HG03565 (cell line): ENCODE data around the gene PSMA5.
"Not testable (repeated sequence)": the region's sequence is repeated elsewhere in the genome, so short reads cannot be mapped to it uniquely, and the experiment has no call there.

Experiments
- ATAC-seq: cut with Tn5 transposase; IDR thresholded peaks from one replicate; pipeline ENCODE4 v1.9.1; 2021; ENCODE audit warnings: mild to moderate bottlenecking, moderate library complexity; ENCODE audit not compliant: unreplicated experiment

The PSMA5 gene

DNA sequence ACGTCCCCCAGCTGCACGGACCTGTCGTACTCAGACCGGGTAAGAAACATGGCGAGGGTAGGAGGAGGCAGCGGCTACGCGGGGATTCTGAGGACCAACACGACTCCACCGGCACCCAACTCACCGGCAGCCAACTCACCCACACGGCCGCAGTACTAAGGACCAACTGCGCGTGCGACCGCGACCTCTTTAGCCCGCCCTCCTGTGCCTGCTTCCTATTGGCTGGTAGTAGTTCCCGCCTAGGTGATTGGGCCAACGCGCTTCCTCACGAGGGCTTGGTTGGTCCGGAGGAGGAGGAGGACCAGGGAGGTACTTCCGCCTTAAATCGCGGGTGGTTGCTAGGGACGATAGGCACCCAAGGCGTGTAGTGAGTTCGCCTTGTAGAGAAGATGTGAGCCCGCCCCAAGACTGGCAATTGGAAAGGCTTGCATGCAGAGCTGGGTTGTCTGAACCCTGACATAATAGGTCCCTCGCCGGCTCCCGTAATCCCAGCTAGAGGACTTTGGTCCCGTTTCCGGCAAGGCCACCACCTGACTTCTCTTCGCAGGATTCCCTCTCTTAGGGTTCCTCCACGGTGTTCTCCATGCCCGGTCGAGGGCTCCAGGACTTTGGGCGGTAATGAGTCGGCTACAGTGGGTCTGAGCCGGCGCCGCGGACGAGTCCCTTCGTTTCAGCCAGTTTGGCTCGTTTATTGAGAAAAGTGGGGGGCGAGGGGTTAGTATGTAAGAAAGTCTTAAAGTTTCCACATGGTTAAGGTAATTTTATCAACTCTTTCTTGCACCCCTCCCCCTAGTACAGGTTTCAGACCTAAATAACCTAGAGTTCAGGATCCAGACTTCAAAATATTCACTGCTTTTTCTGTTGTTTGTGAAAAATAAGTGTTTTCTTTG lies at the start of gene PSMA5:
Gene PSMA5, minus strand, starts transcription at position 168 of the 890 bp plus-strand sequence. Its CDS starts 118 bp downstream, at position 50.
- peak; percentile 95 for ATAC-seq

DNA sequence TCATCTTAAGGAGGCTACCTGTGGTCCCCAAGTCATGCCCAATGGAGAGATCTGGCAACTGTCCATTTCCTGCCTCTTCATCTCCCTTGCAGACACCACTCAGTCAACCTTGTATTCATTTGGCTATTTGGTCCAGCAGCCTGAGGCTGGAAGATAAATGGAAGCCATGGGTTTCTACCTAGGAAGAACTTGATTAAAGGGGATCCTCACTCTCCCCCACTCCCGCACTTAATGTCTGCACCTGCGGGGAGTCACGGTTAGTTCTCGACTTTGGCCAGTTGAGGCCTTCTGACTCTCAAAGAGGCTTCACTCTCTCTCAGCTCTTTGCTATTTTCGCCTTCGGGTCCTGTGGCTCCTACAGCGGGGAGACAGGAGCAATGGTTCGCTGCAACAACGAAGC lies 49.0 kb upstream of the PSMA5 start:
- ATAC-seq = no peak

DNA sequence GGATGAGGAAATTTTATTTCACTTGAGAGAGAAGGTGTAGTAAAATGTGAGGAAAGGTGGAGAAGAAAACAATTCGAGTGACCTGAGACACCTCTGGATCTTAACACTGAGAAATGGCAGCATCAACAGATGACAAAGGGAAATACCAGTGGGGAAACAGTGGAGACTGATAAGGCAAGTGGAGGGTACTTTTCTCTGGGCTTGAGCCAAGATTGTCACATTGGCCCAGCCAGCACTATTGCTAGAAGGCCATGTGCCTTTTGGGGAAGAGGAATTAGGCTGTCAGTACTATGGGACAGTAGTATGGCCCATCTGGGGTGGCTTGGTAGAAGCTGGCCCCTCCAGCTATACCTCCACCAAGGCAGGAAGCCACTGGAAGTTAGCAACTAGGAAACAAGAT lies 48.4 kb upstream of the PSMA5 start:
- ATAC-seq = no peak

DNA sequence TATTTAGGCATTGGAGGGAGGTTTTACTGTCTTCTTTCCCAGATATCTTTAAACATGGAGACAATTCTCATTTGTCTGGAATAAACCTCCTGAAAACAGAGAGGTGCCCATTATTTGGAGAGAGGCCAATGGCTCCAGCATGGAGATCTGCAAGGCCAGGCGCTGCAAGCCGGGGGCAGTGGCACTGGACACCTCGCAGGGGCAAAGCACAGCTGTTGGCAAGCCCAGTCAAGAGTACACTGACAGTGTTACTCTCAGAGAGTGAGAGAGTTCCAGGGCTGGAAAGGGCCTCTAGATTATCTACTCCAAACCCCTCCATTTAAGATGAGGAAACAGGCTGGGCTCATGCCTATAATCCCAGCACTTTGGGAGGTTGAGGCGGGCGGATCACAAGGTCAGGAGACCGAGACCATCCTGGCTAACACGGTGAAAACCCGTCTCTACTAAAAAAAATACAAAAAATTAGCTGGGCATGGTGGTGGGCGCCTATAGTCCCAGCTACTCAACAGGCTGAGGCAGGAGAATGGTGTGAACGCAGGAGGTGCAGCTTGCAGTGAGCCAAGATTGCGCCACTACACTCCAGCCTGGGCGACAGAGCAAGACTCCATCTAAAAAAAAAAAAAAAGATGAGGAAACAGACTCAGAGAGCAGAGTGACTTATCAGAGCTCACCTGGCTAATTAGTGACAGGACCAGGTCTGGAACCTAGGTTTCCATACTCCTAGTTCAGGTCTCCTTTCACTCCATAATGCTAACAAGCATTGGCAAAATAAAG lies 47.2 kb upstream of the PSMA5 start:
- ATAC-seq = not testable (repeated sequence)

DNA sequence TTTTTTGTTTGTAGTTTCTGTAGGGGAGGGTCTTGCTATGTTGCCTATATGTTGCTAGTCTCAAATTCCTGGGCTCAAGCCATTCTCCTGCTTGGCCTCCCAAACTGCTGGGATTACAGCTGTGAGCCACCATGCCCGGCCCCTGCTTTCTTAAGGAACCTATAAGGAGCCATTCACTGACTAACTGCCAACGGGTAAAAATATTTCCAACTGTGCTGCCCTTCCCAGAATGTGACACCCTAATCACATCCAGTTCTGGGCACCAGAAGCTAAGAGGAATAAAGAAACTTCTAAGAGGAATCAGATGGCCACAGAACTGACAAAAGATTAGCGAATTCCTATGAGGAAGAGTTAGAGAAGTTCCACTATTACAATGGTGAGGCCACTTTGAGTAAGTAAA lies 46.5 kb upstream of the PSMA5 start:
- ATAC-seq = no peak

DNA sequence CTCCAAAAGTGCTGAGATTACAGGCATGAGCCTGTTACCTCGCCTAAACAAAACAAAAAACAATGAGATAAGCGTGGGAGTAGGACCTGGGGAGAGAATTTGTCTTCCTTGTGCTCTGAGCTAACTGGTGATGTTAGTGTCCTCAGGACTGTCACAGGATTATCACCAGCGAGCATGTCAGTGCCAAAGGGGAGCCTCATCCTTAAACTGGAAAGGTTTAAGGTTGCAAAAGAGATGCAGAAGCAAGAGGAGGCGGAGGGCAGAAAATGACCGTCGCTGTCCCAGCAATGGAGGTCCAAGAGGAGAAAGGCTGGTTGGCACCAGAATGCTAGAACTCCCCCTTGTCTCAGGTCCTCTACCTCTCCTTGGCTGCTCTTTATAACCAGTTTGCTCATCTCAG lies 44.0 kb upstream of the PSMA5 start:
- ATAC-seq = no peak

DNA sequence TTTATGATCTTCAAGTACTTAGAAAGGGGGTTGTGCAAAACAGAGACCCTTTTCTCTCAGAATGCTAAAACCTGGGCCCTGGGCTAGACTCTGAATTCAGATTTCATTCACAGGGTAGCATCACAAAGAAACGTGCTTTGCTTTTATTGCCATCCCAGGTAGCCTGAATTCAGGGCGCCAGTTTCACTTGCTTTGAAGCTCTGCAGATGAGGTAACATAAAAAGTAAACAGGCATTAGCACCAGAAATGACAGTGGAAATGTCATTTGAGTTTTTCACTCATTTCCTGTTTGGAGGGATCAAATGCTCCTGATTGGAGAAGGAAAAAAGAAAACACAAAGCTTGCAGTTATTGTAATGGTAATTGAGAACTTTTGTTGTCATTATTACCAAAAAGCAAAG lies 42.7 kb upstream of the PSMA5 start:
- ATAC-seq = no peak

DNA sequence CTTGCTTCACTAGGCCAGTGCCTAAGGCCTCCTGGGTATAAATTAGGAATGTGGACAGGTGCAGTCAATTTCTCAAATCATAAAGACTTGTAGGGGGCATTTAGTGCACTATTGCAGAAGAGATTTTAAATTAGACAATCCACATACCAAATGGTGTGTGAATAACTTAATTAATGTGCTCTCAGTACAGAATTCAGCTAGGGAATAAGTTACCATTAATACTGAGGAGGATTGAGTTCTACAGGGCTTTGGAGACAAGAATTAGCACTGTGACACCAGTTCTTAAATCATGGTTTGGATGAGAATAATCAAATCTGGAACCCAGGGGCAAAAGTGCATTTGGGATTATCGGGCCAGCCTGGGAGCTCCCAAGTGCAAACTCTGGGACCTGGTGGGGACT lies 41.8 kb upstream of the PSMA5 start:
- no peak for ATAC-seq

DNA sequence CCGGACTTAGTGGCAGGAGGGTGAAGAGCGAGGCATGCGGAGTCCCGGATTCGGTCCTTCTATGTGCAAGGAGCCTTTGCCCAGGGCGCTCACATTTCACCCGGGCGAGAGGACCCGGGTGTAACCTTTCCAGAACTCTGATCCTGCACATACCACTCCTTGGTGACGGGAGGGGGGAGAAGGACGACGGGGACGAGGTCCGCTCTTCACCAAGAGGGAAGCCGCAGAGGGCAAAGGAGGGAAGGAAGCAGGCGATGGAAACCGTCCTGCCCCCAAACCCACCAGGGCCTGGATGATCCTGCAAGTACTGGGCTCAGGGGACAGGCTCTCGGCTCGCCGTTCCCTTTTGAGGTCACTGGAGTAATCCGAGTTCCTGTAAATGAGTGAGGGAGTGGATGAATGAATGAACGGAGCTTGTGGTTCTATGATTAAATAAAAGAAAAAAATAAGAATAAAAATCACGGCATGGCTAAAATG lies 41.1 kb upstream of the PSMA5 start:
- no peak for ATAC-seq

DNA sequence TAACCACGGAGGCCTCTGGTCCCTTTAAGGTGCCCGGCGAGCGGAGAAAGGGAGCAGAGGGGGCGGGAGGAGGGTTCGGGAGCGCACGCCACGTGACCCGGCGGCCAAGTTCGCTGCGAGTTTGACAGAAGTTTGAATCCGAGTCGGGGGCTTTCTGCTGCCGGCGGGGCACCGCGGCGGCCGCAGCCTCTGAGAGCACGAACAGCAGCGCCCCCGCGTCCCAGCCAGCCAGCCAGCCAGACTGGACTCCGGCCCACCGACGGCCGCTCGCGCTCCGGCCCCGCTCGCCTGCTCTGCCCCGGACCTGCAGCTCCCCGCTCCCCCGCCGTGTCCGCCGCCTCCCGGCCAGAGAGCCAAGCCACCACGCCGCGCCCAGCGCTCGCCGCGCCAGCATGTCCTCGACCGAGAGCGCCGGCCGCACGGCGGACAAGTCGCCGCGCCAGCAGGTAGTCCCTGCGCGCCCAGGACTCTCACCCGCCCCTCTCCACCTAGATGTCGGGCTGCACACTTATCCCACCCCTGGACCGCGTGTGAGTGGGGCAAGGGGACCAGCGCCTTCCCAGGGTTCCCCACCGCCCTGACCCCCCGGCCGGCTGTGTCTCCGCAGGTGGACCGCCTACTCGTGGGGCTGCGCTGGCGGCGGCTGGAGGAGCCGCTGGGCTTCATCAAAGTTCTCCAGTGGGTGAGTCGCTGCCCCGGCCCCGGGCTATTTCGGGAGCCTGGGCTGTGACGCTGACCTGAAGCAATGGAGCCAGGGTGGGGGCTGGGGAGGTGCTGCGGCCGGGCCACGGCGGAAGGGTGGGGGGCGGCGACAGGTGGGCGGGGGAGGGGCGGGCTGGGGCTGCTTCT lies 40.4 kb upstream of the PSMA5 start, which contains the start of gene SYPL2:
Gene SYPL2, plus strand, starts transcription at position 95 of the 849 bp plus-strand sequence. Its CDS starts 298 bp downstream, at position 393.
- ATAC-seq = no peak

DNA sequence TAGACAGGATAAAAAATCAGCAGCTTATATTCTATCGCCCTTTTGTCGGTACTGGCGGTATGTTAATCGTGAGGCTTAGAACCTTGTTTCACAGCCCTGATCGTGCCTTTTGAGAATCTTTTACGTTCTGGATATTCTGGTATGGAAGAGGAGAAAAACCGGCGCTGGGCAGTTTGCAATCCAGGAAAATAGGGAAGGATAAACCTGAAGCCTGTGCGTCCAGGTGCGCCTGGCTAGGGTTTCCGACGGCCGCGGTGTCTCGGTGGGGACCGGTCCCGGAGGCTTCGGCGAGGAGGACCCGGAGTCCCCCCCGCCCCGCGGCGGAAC lies 39.8 kb upstream of the PSMA5 start:
- no peak for ATAC-seq

DNA sequence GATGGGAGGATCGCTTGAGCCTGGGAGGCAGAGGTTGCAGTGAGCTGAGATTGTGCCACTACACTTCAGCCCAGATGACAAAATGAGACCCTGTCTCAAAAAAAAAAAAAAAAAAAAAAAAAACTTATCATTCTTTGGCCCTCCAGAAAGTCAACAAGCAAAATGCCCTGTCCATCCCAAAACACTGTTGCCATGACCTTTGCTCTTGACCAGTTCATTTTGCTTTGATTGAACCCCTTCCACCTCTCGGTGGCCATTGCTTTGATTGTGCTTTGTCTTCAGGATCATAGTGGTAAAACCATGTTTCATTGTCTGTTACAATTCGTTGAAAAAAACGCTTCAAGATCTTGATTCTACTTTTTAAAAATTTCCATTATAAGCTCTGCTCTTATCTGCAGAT lies 31.6 kb upstream of the PSMA5 start:
- no peak for ATAC-seq

DNA sequence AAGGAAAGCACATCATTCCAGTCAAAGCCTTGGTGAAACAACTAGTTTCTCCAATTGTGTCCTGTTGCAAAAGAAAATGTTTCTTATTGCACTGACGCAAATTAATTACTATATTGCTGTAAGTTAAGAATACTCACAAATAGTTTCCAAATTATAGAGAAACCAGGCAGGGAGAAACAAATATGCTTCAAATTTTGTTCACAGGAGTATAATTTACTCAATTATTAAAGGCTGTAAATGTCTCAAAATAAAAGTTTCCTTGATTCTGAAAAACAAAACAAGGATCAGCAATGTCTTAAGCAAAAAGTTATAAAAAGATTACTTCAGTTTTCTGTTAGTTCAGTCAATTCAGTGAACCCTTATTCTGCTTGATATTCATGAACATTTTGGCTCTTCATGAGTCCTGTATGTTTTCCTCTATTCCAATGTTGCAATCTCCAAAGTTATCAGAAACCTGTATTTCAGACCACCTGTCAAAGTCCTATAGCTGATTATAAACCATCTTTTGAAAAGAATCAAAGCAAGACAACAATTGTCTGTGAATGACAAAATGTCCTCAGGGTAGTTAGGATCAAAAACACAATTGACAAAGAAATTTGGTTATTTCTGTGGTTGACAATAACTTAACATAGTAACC lies 28.4 kb upstream of the PSMA5 start:
- no peak for ATAC-seq

DNA sequence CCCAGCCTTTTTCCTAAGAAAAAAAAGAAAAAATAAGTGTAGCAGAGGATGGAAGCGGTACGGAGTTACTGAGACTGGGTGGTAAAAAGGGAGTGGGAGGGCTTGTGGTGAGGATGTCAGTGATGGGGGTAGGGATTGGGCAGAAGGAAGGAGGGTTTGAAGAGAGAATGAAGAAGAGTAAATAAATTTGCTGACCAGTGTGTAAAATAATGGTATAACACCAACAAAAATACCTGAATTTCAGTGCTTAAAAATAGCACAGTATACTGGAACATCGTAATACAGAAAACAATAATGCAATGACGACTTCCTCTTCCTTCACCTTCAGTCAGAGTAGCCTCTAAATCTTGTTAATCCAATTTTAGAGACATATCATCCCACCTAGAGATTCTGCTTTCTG lies 21.3 kb upstream of the PSMA5 start:
- no peak for ATAC-seq

DNA sequence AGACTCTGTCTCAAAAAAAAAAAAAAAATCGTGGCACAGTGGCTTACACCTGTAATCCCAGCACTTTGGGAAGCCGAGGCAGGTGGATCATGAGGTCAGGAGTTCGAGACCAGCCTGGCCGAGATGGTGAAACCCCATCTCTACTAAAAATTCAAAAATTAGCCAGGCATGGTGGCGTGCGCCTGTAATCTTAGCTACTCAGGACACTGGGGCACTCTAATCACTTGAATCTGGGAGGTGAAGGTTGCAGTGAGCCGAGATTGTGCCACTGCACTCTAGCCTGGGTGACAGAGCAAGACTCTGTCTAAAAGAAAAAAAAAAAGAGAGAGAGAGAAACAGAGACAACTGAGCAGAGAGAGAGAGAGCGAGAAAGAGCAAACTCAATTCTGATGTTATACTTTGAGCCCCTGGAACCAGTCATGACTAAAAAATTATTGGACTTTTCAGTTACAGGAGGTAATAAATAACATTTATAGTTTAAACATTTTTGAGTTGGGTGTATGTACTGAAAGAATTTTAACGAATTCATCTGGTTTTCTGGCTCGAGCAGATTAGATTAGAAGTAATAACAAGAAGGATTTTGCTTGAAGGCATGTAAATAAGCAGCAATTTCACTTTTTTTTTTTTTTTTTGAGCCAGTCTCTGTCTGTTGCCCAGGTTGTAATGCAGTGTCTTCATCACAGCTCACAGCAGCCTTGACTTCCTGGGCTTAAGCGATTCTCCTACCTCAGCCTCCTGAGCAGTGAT lies 19.9 kb upstream of the PSMA5 start:
- ATAC-seq = not testable (repeated sequence)

DNA sequence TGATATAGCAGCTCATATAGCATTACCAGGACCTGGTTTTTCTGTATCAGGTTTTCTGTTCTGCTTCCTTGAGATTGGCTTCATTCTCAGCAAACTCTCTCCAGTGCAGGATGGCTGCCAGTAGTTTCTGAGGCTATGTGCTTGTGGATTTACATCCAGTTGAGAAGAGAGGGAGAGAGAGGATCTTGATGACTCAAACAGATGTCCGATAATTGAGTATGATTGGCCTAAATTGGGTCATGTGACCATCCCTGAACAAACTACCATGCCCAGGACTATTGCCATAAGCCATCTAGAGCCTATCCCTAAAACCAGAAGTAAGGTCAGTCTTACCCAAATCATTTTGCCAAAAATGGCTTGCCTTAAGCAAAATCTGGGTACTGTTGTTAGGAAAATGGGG lies 18.1 kb upstream of the PSMA5 start:
- no peak for ATAC-seq

DNA sequence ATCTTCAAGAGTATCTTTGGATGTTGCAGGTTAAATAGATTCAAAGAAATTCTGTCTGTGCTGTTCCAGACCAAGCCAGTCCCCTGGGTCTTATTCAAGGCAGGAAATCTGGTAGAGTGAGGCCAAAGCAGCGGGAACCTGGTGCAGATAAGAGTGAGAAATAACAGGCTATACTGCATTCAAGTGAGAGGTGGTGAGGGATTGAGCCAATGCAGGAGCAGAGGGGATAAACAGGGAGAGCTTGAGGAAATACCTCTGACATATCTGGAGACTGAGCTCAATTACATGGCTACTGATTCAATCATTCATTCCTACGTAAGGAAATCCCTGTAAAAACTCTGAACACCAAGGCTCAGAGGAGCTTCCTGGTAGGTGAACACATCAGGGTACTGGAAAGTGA lies 17.2 kb upstream of the PSMA5 start:
- no peak for ATAC-seq

DNA sequence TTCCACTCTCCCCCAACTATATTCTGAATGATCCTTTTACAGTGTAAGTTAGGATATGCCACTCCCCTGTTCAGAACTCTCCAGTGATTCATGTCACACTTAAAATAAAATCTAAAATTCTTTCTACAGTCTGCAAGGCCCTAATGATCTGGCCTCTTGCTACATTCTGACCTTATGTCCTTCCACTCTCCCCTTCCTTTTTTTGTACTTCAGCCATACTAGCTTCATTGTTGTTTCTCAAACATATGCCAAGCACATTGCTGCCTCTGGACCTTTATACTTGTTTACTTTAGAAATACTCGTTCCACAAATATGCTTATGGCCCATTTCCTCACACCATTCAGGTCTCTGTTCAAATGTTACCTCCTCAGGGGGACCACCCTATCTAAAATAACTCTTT lies 14.8 kb upstream of the PSMA5 start:
- no peak for ATAC-seq

DNA sequence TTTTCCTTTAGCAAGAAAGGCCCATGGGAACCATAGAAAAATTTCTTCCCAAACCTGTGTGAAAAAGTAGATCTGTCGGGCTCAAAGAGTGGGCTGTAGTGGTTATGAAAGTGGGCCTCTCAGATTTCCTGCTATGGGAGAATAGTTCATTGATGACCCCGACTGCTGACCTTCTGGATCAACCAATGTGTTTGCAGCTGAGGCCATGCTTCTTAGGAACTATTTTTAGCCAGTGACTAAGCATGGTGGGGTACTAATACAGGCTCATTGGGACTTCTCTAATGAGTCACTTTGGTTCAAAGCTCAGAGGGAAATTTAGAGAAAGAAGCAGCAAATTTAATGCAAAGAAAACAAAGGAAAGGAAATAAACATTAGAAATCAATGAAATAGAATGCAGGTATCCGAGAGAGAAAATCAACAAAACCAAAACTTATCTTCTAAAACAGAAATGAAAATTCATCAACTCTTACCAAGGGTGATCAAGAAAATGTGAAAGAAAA lies 12.6 kb upstream of the PSMA5 start:
- no peak for ATAC-seq

DNA sequence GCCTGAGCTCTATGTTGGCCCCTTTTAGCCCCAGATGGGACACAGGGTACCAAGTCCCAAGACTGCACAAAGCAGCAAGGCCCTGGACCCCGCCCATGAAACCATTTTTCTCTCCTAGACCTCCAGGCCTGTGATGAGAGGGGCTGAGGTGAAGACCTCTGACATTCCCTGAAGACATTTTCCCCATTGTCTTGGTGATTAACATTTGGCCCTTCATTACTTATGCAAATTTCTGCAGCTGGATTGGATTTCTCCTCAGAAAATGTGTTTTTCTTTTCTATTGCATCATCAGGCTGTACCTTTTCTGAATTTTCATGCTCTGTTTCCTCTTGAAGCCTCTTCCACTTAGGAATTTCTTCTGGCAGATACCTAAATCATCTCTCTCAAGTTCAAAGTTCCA lies 8.2 kb upstream of the PSMA5 start:
- no peak for ATAC-seq
